GM12892 (cell line): ENCODE results near the gene POLR3A.
A peak's percentile ranks its signal among the peaks of the same experiment; 100 is the strongest.

Experiments
- DNase-seq: peaks from one replicate; pipeline ENCODE4 v3.0.0; 2011; ENCODE audit not compliant: insufficient read length
- FAIRE-seq: peaks from 2 replicates; lab custom pipeline; 2011; peaks lifted over from hg19 to GRCh38; lab: Jason Lieb, UNC
- POLR2A ChIP-seq: IDR thresholded peaks from 2 replicates; pipeline ENCODE4 v1.6.1; 2011; ENCODE audit warnings: low read depth, low read length, control low read depth
- POLR2AphosphoS5 ChIP-seq: IDR thresholded peaks from 2 replicates; pipeline ENCODE4 v1.6.1; 2011; ENCODE audit warnings: low read depth, low read length, control low read depth
- TAF1 ChIP-seq: IDR thresholded peaks from 2 replicates; pipeline ENCODE4 v1.6.1; 2011; ENCODE audit warnings: low read depth, mild to moderate bottlenecking, control low read depth, low read length, borderline replicate concordance

The POLR3A gene

GRCh38 chr10:78044179-78044578 lies 14.9 kb upstream of the POLR3A start:
- TF ChIP-seq TAF1 (no peak), POLR2A (no peak), POLR2AphosphoS5 (no peak)
- FAIRE-seq (no peak), DNase-seq (no peak)

DNA sequence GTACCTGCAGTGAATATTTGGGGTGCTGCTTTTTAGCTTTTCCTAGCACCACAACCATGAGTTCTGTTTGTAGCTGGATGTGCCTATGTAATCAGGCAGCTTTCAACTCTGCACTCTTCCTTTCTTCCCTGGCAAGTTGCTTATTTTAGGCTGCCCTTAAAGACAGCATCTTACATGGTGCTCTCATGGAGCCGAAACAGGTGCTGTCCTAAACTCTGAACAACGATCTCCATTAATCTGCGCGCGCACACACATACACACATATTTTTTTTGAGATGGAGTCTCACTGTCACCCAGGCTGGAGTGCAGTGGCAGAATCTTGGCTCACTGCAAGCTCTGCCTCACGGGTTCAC lies 13.4 kb upstream of the POLR3A start:
- TF ChIP-seq POLR2AphosphoS5: no peak
- no peak for TF ChIP-seq TAF1
- TF ChIP-seq POLR2A: no peak
- DNase-seq (no peak), FAIRE-seq (no peak)

- TF ChIP-seq POLR2AphosphoS5 (peak; percentile 8; the same call in 1 of the 2 replicates), TAF1 (no peak), POLR2A (peak; percentile 20; the same call in 1 of the 2 replicates)
- FAIRE-seq: no peak
- no peak for DNase-seq
These were observed 12.9 kb upstream of the POLR3A start for GRCh38 chr10:78042058-78042751.

GRCh38 chr10:78041170-78042057 lies 12.1 kb upstream of the POLR3A start:
- FAIRE-seq (no peak), DNase-seq (no peak)
- TF ChIP-seq TAF1: no peak
- peak; percentile 68; the same call in 1 of the 2 replicates for TF ChIP-seq POLR2A
- peak; percentile 92; the same call in 1 of the 2 replicates for TF ChIP-seq POLR2AphosphoS5

DNA sequence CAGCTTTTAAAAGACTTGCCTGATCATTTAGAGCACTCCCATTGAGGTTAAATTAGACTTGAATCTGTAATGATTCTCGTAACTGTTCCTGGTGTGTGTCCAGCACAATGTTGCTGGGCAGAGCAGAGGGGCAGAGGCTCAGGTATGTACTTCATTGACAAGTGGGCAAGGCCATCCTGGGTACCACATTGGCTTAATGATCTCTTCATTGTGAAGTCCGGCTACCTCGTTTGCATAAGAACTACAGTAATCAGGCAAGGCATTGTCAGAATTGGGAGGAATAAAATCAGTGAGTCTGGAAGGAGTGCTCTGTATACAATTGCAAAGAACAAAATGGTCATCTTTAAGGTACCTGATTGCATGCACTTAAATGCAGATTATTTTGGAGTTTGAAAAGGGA lies 10.4 kb upstream of the POLR3A start:
- DNase-seq (no peak), FAIRE-seq (no peak)
- TF ChIP-seq POLR2AphosphoS5 (no peak), POLR2A (no peak; the same call in 1 of the 2 replicates), TAF1 (no peak)

DNA sequence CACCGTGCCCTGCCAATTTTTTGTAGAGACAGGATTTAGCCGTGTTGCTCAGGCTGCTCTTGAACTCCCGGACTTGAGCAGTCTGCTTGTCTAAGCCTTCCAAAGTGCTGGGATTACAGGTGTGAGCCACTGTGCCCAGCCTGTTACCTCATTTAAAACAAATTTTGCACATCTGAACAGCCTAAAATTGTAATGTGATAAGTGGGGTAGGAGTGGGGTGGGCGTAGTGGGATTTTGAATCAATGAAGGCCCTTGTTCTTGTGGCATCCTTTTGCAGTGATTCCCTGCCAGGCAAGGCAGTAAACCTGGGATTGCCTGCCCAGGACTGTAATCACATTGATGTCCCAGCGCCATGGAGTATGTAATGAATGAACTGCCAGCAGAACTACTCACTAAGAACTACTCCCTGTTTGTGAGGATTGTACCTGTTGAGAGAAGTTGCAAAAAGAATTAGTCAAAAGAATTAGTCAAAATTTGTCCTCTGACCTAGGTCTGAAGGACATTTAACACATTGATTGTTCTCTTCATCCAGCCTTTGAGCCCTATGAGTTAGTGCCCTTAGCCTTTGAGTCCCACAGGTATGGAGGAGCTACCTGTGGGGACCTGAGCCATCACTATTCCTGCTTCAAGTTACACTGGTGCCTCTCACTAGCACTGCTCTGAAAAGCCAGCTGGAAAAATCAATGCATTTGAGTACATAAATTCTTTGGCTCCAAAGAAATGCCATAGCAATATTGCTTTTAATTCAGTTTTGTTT lies 9.7 kb upstream of the POLR3A start:
- no peak for DNase-seq
- FAIRE-seq: no peak
- TF ChIP-seq POLR2A (no peak), TAF1 (no peak), POLR2AphosphoS5 (no peak)

DNA sequence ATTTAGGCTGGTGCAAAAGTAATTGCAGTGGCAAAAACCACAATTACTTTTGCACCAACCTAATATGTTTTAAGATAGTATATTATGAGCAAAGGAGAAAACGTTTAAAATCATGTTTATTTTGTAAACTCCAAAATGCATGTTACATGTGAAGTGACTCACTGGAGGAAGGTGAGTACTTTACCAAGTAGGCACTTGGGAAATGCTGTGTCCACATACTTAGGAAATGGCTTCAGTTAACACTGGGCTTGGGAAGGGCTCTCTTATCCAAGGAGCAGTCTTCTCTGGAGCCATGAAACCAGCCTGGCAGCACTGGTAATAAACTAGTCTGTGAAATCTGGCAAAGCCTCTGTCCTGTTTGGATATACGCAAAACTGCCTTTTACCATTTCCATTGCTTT lies 8.8 kb upstream of the POLR3A start:
- DNase-seq (no peak), FAIRE-seq (no peak)
- no peak for TF ChIP-seq TAF1
- TF ChIP-seq POLR2AphosphoS5: no peak
- no peak for TF ChIP-seq POLR2A

GRCh38 chr10:78035933-78036583 lies 6.7 kb upstream of the POLR3A start:
- TF ChIP-seq TAF1 (no peak), POLR2A (no peak), POLR2AphosphoS5 (no peak)
- FAIRE-seq (no peak), DNase-seq (no peak)

DNA sequence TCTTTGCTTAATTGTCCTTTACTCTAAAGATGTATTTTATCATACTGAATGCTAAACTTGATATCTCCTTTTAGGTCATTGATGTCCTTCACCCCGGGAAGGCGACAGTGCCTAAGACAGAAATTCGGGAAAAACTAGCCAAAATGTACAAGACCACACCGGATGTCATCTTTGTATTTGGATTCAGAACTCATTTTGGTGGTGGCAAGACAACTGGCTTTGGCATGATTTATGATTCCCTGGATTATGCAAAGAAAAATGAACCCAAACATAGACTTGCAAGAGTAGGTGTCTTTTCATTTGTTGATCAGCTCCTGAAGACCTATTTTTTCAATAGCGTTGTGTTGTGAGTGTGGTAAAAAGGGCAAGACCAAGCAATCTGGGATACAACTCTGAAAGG lies 6.1 kb upstream of the POLR3A start:
- FAIRE-seq: no peak
- TF ChIP-seq TAF1 (no peak), POLR2AphosphoS5 (no peak), POLR2A (no peak)
- no peak for DNase-seq

GRCh38 chr10:78035025-78035424 lies 5.7 kb upstream of the POLR3A start:
- no peak for FAIRE-seq
- DNase-seq: no peak
- no peak for TF ChIP-seq POLR2AphosphoS5
- no peak for TF ChIP-seq TAF1
- TF ChIP-seq POLR2A: no peak
